Retinal pigment epithelial cell (primary cell): ENCODE data around the gene AGAP1.

Experiments used
- DNase-seq: peaks from one replicate; pipeline ENCODE4 v3.0.0-alpha.2; 2010; ENCODE audit warnings: low read depth
- H3K4me3 ChIP-seq: 2 replicates; pipeline ENCODE4 v1.5.1; 2011; ENCODE audit warnings: mild to moderate bottlenecking, low read length, control low read depth, moderate library complexity
- TF ChIP-seq, protein P1 (sequence below): conservative IDR thresholded peaks from 2 replicates; pipeline ENCODE4 v1.5.1; 2011; ENCODE audit warnings: low read depth, low read length, control low read depth, inconsistent platforms

Gene AGAP1

DNA sequence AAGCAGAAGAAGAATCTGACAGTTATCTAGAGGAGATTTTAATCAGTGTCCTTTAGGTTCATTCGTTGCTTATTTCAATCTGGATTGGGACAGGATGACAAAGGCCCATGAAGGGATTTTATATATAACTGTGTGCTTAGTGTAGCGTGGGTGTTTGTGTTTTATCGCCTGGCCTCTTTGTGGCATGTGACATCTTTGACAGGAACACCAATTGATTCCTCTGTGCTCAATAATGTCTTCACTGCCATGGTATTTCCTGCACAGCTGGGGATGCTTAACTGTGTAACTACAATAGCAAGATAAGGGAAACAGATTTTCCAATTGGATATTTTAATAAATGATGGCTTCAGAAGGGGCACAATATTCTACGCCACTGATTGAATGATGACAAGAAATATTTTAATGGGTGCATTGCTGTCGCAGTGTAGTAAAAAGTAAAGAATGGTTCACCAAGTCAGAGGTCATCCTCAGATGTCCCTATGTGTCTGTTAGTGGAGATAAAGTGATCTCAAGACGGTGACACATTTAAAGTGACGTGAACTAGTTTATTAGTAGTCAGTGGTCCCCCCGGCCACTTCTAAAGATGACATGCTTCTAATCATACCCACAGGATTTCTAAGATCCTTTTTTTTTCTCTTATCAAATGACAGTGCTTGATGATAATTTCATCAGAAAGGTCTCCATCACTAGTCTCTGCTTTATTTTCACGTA is 160.4 kb downstream of the AGAP1 start:
- H3K4me3 ChIP-seq = no peak overlapping the region
- TF ChIP-seq, protein P1, sequence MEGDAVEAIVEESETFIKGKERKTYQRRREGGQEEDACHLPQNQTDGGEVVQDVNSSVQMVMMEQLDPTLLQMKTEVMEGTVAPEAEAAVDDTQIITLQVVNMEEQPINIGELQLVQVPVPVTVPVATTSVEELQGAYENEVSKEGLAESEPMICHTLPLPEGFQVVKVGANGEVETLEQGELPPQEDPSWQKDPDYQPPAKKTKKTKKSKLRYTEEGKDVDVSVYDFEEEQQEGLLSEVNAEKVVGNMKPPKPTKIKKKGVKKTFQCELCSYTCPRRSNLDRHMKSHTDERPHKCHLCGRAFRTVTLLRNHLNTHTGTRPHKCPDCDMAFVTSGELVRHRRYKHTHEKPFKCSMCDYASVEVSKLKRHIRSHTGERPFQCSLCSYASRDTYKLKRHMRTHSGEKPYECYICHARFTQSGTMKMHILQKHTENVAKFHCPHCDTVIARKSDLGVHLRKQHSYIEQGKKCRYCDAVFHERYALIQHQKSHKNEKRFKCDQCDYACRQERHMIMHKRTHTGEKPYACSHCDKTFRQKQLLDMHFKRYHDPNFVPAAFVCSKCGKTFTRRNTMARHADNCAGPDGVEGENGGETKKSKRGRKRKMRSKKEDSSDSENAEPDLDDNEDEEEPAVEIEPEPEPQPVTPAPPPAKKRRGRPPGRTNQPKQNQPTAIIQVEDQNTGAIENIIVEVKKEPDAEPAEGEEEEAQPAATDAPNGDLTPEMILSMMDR = no peak
- no peak for DNase-seq

DNA sequence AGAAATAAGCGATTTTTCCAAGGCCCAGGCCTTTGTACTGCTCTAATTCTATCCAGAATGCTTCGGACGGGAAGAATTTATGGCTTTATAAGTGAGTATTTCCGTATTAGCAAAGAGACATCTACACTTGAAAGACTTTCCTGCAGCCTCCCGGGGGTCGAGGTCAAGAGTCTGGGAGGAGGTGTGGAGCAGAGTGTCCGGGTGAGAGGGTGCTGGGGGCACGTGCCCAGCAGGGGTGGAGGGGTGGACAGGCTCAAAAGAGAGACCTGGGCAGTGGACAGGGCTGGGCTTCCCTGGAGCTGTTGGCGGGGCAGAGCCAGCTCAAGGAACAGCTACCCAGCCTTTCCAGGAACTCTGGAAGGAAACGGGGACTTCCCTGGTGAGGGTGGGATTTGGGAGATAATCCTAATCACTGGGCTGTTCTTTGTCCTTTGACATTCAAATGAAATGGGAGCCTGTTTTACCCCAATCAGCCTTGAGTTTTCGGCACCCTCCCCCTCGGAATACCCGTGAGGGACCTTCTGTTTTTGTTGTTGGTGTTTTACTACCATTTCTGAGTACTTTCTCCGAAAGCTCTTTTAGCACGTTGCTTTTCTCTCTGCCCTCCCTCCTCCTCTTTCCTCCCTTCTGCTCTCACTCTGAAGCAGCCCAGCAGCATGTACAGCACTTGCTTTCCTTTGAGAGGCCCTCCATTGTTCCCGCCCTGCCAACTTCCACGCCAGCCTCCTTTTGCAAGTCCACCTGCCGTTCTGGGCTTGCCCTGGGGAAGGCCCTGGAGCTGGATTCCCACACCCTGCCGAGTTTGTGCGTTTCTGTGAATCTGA is 164.7 kb downstream of the AGAP1 start:
- no peak for DNase-seq
- TF ChIP-seq, protein P1 = no peak
- no peak overlapping the region for H3K4me3 ChIP-seq

DNA sequence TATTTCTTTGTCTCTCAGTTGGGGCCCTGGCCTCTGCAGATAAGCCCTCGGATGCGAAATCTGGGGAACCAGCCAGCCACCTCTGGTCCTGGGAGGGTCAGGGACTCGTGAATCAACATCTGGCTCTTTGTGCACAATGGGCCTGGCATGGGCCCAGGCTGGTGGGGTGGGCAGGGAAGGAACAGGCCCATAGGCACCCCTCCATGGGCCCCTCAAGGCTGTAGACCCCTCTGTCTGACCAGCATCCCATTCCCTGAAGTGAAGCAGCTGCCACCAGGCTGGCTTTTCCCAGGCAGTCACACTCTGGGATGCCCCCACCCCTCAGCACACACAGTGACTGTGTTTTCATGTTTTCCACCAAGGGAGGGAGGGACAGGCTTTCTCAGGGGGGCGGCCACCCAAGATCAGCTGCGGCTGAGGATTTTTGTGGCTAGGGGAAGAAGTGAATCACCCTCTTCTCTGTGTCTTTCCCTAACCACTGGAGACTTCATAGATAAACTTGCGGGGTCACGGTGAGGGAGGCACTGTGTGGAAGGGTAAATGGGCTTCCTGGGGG is 166.0 kb downstream of the AGAP1 start:
- TF ChIP-seq, protein P1 = no peak

DNA sequence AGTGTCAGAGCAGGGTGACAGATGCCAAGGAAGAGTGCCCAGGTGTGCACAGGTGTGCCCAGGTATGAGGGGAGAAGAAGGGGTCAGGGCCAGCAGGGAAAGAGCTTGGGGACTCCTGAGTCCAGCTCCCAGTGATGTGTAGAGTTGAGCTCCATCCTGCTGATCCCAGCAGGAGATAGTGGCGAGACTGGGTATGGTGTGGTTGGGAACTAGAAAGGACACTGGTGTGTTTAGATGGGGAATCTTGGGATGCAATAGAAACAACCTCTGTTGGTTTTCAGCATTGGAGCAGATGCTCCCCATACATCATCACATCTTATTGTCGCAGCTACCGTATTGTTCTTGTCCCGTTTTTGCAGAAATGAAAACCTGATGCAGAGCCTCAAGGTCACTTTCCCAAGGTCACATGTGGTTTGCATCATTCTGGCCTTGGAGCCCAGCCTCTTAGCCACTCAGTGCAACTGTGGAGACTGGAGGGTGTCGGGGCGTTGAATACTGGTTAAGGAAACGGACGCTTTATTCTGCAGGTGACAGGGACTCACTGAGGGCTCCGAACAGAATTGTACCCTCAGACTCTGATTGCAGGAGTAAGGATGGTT is 166.7 kb downstream of the AGAP1 start:
- DNase-seq = no peak

More for the DNA sequence above, 166.0 kb downstream of the AGAP1 start:
- no peak overlapping the region for H3K4me3 ChIP-seq
- DNase-seq = no peak

DNA sequence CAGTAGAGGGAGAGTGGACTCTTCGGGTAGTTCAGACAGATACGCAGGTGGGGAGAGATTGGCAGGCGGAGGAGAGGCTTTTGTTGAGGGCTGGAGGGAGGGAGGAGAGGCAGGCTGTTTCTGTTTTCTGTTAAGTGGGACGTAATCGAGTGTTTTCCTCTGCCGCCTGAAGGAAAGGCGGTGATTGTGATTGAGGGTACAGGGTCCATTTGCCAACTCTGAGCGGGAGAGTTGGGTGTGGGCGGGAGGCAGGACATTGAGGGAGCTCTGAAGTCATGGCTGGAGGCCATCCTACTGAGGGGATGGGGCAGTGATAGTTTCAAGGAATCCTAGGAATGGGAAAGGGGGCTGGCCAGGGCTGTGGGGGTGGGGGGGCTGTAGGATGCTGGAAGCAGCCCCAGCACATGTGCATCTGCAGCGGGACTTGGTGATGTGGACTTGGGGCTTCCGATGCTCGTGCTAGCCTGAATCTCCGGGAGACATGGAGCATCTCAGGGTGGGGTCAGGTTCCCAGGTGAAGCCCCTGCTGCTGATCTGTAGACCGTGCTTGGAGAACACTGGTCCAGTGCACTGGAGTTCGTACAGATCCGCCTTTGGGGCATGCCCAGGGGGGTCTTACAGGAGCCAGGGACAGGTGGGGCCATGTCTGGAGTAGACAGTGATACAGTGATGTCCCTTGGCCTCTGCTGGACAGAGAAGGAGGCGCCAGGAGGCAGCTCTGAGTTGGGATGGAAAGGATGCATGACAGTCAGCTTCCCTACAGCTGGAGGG is 167.5 kb downstream of the AGAP1 start:
- TF ChIP-seq, protein P1 = no peak
- no peak overlapping the region for H3K4me3 ChIP-seq
- no peak for DNase-seq

More for the DNA sequence above, 166.7 kb downstream of the AGAP1 start:
- H3K4me3 ChIP-seq = no peak overlapping the region
- TF ChIP-seq, protein P1 = no peak

DNA sequence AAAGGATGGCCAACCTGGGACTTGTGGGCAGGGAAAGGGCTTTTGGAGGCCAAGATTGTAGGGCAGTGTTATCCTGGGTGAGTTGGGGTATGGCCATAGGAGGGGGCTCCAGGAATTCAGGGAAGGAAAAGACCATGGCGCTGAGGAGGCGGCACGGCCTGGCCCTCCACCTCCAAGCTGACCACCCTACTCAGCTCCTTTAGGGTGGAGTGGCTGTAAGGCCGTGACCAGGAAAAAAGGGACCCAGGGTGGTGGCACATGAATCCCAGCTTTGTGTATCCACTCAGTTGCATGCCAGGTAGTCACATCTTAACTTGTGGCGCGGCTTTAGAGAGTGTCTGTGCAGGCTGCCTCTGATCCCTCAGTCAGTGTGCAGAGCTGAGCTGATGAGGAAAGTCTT is 168.1 kb downstream of the AGAP1 start:
- TF ChIP-seq, protein P1 = no peak
- H3K4me3 ChIP-seq = no peak overlapping the region
- no peak for DNase-seq
